GM21367 (cell line): ENCODE measurements around the gene DNHD1.

Experiments
- ATAC-seq: cut with Tn5 transposase; IDR thresholded peaks from one replicate; pipeline ENCODE4 v1.9.1; 2021; ENCODE audit not compliant: unreplicated experiment

Gene DNHD1

GRCh38 chr11:6497069-6497839 is at the start of gene DNHD1:
DNHD1 (plus strand) TSS chr11:6497280; CDS start chr11:6498216, 936 bp downstream.
- ATAC-seq: no peak

DNA sequence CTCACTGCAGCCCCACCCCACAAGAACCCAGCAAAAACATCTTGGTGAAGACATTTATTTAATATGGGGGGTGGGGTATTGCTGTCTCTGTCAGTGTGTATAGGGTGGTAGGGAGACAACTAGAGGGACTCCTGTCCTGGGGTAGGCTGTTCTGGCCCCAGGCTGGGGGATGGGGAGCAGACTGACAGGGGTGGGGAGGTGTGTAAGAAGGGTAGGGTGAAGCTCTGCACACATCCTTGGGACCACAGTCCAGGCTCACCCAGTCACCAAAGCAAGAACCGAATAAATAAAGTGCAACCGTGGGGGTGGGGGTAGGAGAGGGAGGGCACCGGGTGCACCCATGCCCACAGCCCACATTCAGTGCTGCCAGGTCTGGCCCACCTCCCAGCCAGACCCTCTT is 48.5 kb upstream of the DNHD1 start:
- no peak for ATAC-seq

DNA sequence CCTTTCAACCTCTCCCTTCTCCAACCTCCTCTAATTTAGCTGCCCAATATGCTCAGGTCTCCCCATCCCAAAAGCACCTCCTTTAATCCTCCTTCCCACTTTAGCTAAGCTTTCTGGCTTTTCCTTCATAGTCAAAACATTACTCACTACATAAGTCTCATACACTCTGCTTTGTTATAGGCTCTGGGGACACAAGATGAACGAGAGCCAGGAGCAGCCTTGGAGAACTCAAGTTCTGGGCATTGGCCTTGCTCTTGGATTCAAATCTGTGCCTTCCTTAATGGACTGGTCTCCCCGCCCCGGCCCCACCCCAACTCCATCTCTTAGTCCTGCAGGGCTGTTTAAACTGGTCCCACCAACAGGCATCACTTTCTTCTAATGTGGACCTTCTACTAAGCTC is 44.9 kb upstream of the DNHD1 start:
- no peak for ATAC-seq

DNA sequence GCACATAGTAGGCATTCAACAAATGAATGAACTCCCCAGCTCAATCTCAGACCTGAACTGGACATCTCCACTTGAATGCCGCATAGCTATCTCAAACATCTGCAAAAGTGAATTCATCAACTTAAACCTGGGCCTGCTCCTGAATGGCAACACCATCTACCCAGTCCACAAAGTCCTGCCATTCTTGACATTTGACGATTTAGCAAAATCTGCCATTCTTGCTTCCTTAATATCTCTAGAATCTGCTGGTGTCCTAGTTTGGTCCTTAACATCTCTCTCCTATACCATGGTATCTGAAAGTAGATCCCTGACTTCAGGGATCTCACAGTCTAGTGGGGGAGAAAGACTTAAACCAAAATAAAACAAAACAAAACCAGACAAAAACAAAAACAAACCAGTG is 43.9 kb upstream of the DNHD1 start:
- ATAC-seq: no peak

GRCh38 chr11:6455070-6455469 is 42.0 kb upstream of the DNHD1 start:
- ATAC-seq: no peak

DNA sequence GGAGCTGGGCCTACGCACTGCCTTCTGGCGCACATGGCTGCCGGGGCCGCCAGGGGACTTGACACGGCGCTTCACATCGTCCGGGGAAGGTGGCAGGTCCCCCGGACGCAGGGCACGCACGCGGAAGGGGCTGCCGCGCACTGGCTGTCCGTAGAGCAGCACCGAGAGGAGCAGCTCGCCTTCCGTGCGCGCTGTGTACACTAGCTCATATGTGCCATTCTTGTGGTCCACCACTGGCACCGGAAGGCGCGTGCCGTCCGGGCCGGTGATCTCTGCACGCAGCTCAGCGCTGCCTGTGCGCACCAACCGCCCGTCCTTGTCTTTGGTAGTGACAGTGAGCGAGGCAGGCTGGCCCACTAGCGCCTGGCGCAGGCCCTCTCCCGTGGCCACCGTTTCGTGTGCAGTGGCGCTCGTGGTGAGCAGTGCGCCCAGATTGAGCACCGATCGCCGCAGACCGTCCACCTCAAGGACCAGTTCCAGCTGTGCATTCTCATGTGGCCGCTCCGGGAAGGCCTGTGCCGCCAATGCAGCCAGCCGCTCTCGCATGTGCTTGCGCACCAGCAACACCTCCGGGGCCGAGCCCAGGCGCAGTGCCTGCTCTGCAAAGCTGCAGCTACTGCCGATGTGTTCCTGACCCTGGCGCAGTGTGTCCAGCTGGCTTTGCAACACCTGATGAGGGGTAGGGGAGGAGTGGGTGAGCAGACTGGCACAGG is 40.6 kb upstream of the DNHD1 start:
- ATAC-seq: no peak

DNA sequence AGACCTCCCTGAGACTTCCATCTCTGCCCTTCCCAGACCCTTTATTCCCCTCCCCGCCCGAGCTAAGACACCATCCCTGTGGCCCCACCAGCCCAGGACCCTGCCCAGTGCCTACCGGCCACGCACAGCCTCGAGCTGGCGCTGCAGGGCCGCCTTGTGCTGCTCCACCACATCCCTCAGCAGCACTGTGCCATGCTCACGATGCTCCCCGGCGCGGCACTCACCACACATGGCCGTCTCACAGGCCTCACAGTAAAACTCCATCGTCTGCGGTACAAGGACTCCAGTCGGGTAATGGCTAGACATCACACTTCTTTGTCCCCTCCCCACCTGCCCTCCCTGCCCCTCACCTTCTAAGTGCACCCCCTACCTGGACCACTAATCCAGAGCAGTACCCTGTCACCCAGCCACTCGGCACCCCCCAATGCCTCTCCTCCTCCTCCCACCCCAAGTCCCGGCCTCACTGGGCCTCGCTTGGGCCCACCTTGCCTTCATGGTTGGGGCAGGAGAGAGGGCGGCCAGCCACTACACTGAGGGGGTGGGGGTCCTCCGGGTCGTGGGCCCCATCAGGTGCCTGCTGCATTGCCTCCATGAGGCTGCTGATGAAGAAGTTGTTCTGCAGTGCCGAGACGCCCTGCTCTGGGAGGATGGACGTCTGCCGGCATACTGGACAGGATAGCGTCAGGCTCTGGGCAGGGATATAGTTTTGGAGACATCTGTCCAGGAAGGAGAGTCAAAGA is 39.3 kb upstream of the DNHD1 start:
- ATAC-seq: no peak

- ATAC-seq: no peak
These were observed 38.6 kb upstream of the DNHD1 start for GRCh38 chr11:6458352-6459098.

- ATAC-seq: no peak
These were observed 38.0 kb upstream of the DNHD1 start for GRCh38 chr11:6459099-6459450.

GRCh38 chr11:6468712-6469495 is 28.2 kb upstream of the DNHD1 start:
- peak; percentile 80 for ATAC-seq

- ATAC-seq: no peak
These were observed 27.5 kb upstream of the DNHD1 start for GRCh38 chr11:6469599-6469998.

DNA sequence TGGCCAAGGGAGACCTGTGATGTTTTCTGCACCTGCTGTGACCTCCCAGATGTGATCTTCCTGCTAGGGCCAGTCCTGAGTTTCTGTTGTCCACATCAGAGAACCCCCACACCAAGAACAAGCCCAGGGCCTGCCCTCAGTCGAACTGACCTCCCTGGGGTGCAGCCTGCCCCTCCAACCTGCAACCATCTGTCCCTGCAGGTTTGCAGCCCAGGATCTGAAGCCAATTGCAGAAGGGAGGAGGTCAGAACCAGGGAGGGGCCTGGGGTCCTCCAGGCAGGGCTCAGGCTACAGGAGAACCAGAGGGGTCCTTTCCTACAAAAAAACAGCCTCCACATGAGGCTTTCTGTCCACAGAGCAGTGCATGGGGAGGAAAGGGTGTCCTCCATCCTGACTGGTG is 24.1 kb upstream of the DNHD1 start:
- ATAC-seq: no peak

GRCh38 chr11:6473451-6474412 is 23.3 kb upstream of the DNHD1 start, which contains the start of gene TRIM3:
TRIM3 (minus strand) TSS chr11:6473941; CDS start chr11:6465695, 8,246 bp downstream.
- peak; percentile 53 for ATAC-seq

DNA sequence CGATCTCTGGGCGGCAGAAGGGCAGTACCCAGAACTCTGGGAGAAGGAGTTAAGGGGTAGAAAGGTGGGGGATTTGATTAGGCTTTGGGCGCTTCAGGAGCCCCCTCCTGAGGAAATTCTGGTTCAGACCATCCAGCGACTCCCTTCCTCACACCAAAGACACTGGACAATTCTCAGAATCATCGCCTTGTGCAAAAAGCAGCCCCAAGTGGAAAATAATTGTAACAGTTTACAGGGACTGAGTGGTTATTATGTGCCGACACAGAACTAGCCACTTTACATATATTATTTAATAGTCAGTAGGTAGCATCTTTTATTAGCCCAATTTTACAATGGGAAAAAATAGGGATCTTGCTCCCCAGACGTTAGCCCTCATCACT is 22.7 kb upstream of the DNHD1 start:
- ATAC-seq: no peak

GRCh38 chr11:6474806-6475500 is 22.1 kb upstream of the DNHD1 start:
- no peak for ATAC-seq

DNA sequence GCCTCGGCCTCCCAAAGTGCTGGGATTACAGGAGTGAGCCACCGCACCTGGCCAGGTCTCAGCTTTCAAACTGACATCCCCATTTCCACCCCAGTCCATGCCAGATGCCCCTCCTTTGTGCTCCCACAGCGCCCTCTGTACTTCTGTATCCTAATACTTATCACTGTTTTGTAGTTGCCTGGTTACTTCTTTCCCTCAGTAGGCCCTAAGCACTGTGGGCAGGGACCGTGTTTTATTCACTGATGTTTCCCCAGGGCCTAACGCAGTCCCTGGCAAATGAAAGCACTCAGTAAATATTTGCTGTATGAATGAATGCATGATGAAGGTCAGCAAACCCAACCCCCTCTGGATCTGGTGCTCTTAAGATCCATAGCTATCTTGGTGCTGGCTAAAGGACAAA is 21.1 kb upstream of the DNHD1 start:
- no peak for ATAC-seq

GRCh38 chr11:6476571-6476970 is 20.5 kb upstream of the DNHD1 start:
- ATAC-seq: no peak

GRCh38 chr11:6480299-6480914 is 16.7 kb upstream of the DNHD1 start:
- no peak for ATAC-seq
